GM21526 (cell line): ENCODE measurements around the gene FRK.
"Not testable (repeated sequence)": the region's sequence is repeated elsewhere in the genome, so short reads cannot be mapped to it uniquely, and the experiment has no call there.

Experiments
- ATAC-seq: cut with Tn5 transposase; IDR thresholded peaks from one replicate; pipeline ENCODE4 v1.9.1; 2021; ENCODE audit warnings: moderate library complexity; ENCODE audit not compliant: unreplicated experiment, low FRiP score

FRK gene

GRCh38 chr6:115954740-115955139 lies 106.0 kb downstream of the FRK start:
- no peak for ATAC-seq

DNA sequence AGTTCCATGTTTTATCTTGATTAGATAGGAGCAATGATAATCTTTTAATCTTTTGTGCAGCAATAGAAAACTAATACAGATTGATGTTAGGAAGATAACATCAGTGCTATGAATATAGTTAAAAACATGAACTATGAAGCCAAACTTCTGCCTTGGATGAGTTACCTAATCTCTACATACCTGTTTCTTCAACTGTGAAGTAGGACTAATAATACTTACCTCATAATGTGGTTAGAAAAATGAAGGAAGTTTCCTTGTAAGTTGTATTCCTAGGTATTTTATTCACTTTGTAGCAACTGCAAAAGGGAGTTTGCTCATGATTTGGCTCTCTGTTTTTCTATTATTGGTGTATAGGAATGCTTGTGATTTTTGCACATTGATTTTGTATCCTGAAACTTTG lies 111.9 kb downstream of the FRK start:
- no peak for ATAC-seq

- no peak for ATAC-seq
Measured at GRCh38 chr6:115947966-115948541, 112.6 kb downstream of the FRK start.

DNA sequence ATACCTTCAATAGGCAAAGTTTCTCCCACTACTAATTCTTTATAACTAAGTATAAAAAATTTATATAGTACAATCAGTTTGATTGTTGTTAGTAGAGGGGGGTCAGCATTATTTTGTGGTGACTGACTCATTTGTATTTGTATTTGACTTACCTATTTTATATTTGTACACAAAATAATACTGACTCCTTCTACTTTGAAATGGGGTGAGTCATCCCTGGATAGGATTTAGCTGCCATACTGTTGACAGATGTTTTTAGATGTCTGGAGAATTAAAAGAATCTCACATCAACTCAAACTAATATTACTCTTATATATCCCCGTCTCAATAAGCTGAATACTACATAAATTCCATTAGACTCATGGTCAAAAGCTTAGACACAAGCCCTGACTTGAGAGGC lies 114.9 kb downstream of the FRK start:
- ATAC-seq: no peak

DNA sequence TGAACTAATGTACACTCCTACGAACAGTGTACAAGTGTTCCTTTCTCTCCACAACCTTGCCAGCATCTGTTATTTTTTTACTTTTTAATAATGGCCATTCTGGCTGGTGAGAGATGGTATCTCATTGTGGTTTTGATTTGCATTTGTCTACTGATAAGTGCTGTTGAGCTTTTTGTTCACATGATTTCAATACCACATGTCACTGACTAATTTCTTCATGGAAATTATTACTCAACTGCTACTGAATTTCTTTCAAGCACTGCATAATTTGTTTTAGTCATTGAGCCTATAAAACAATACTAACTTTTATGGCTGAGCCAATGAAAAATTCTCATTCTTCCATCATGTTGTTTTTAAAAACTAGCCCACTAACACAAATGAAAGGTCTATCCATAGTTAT lies 115.4 kb downstream of the FRK start:
- no peak for ATAC-seq

GRCh38 chr6:115944829-115945228 lies 115.9 kb downstream of the FRK start:
- not testable (repeated sequence) for ATAC-seq

- ATAC-seq: not testable (repeated sequence)
Measured at GRCh38 chr6:115937502-115937901, 123.2 kb downstream of the FRK start.

DNA sequence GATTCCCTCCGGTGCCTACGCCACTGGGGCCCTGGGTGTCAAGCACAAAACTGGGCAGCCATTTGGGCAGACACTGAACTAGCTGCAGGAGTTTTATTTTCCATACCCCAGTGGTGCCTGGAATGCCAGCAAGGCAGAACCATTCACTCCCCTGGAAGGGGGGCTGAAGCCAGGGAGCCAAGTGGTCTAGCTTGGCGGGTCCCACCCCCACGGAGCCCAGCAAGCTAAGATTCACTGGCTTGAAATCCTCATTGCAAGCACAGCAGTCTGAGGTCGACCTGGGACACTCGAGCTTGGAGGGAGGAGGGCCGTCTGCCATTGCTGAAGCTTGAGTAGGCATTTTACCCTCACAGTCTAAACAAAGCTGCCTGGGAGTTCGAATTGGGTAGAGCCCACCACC lies 125.3 kb downstream of the FRK start:
- no peak for ATAC-seq

- ATAC-seq: no peak
Measured at GRCh38 chr6:115934829-115935228, 125.9 kb downstream of the FRK start.

DNA sequence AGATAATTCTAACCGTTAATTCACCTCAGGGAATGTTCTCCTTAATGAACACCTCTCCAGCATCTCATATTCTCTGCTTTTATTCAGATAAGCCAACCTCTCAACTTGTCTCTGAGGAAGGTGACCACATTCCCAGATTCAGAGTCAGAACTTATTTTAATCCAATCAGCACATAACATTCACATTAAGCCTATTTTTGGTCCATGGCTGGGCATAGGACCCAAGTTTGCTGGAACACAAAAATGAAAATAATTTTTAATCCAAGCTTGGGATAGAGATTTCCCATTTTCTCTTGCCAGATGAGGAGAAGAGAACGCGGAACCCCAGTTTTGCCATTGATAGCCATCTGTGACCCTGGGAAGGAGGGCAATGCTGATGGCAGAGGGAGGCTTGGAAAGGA lies 126.5 kb downstream of the FRK start:
- ATAC-seq: no peak

GRCh38 chr6:115932481-115932880 lies 128.2 kb downstream of the FRK start:
- ATAC-seq: no peak

- ATAC-seq: not testable (repeated sequence)
Measured at GRCh38 chr6:115928000-115928399, 132.7 kb downstream of the FRK start.

- no peak for ATAC-seq
Measured at GRCh38 chr6:115922971-115923370, 137.7 kb downstream of the FRK start.

DNA sequence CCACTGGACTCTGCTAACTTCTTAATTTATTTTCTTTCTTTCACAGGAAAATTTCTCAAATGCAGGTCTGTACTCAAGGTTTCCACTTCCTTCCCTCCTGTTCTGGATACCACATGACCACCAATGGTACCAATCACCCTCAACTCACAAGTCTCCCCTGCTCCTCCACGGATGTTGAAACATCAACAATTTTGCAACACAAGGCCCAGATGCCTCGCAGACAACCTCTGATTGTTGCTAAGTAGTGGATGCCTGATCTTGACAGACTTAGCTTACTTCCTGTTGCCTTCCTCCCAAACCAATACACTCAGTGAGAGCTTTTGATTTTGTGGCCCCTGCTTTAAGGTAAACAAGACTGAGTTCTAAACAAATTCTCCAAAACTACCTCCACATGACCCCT lies 146.6 kb downstream of the FRK start:
- no peak for ATAC-seq

- ATAC-seq: no peak
Measured at GRCh38 chr6:115909923-115910546, 150.7 kb downstream of the FRK start.

DNA sequence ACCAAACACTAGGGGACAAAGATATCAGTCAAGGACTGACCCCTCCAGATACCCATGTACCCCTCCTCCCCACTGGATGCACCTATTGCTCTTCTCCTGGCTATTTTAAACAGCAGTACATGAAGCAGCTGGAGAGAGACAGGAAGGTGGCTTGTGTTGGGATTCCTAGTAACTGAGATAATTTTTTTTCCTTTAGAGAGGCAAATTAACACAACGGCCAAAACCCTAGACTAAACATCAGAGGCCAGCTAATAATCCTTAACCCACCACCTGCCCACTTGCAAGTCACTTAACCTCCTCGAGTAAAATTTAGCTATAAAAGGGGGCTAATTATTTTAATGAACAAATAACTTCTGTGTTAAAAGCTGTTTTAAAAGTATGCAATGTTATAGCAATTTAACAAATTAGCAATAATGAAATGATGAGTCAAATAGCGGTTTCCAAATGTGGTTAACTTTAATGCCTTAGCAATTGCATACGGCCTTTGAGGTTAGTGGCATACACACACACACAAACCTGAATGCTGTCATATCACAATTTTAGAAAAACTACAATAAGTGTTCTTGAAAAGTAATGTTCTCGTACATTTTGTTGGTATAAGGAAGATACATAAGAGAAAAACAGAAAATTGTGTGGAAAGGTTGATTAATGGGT lies 151.7 kb downstream of the FRK start:
- no peak for ATAC-seq

DNA sequence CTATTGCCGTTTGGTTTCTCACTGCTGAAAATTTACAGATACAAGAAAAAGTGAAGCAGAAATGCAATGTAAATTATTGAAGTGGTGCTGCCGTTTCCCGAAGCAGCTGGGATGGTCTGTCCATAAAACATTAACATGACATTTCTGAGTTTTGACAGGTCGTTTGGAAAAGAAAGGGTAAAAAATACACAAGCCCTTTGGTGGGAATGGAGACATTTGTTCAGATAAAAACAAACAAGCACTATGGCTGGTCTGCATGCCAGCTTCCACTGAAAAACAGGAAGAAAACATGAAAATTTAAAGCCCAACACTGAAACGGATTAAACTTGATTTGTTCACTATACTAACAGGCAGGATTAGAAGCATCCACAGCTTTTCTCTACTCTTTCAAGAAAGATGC lies 155.2 kb downstream of the FRK start:
- no peak for ATAC-seq

DNA sequence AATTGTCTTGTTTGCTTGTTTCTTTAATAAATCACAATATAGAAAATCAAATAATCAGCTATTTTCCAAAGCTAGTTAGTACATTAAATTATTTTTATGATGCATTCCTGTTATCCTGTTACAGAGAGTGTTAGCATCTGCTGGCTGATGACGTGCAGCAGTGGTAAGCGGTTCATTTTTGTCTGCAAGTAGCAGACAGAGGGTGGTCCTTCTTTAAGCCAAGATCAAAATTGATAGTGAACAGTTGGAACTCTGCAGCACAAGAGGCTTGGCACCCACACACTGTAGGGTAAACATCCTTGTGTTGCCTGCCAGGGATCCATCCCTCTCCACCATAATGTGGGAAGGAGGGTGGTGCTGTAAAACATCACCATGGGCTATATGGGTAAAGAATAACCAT lies 158.3 kb downstream of the FRK start:
- ATAC-seq: no peak

- no peak for ATAC-seq
Measured at GRCh38 chr6:115901896-115902295, 158.8 kb downstream of the FRK start.

- no peak for ATAC-seq
Measured at GRCh38 chr6:115899730-115900282, 160.9 kb downstream of the FRK start.

GRCh38 chr6:115898246-115898645 lies 162.4 kb downstream of the FRK start:
- no peak for ATAC-seq
